Measurements from ENCODE around the gene MINDY1. TPM values are rescaled to one million over a fixed set of nuclear protein-coding genes. Genes with fewer than 3 reads are reported as not detected.

Gene MINDY1
- total and polyA plus RNA-seq, 10 of the 15 experiments (the other 5 are each of a cell fraction or from before 2014, with no cell fraction given): 0.48 to 8.8 (median 5.0) TPM

DNA sequence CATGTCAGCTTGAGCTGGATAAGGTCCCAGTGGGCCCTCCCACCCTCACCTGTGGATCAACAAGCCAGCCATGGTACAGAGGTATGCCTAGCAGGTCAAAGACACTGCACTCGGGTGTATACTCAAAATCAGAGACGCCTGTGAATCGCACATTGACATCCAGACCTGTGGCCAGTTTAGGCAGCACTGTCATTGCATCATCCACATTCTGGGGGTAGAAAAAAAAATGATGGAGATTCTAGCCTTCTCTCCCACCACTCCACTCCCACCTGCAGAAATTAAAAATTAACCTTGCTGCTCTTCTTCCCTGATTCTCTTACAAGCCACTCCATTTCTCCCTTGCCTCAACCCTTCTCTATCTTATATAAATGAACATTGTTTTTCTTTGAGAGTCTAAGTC, 6.3 kb downstream of the MINDY1 start (continued):
- no peak for TF ChIP-seq JUNB (IDR thresholded peaks at IDR 0.05)
- TF ChIP-seq NFIC (IDR thresholded peaks at IDR 0.05; ENCODE audit: low read depth, low read length): no peak

DNA sequence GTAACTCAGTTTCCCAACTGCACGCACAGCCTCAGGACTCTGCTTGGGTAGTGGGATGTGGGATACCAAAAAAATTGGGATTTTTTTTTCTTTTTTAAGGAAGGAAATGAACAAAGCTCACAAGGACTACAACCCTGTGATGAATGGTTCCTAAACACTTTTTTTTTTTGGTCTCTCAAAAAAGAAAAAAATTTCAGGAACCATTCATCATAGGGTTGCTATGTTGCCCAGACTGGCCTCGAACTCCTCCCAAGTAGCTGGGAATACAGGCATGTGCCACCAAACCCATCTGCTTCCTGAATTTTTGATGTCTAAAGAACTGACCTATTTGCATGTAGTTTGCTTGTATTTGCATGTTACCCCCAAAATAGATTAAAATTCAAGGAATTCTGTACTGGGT, 6.8 kb downstream of the MINDY1 start:
- H3K9ac ChIP-seq (ENCODE audit: control insufficient read depth, insufficient read depth, low read length): no peak overlapping the region
- H2AFZ ChIP-seq (ENCODE audit: control insufficient read depth, low read depth, low read length): no peak overlapping the region
- H3K9me3 ChIP-seq (replicated peaks; ENCODE audit: control insufficient read depth, insufficient read depth, low read length): no peaks in the 10 kb centered on the region
- DNase-seq (ENCODE audit: low read depth, low spot score): no peak
- ATAC-seq: no peak
- H3K27me3 ChIP-seq (replicated peaks in 1 of 2; ENCODE audit: control insufficient read depth in 2 of 2, insufficient read depth in 2 of 2, low read length in 1 of 2): no peaks in the 10 kb centered on the region
- no peaks in the 10 kb centered on the region; a peak in 1 of 4 replicates for H3K36me3 ChIP-seq (ENCODE audit: control insufficient read depth in 2 of 2, insufficient read depth in 2 of 2, low read length in 1 of 2)
- SMC1A ChIA-PET (ENCODE audit: uncharacterized antibody, unreplicated experiment): interaction anchor here (0.5 to 2.0 kb wide), 3 partner anchors 12 to 1063 kb away, joined by 3 to 5 read pairs (median 3); no protein-coding TSS in a partner anchor
- peaks cover 4% of the 10 kb centered on the region; the same call in 1 of the 2 replicates for H3K4me1 ChIP-seq (ENCODE audit: control insufficient read depth, insufficient read depth, low read length)
- BruUV-seq (replicated peaks): no TSS peak
- H3K79me2 ChIP-seq (ENCODE audit: control insufficient read depth, insufficient read depth, low read length): no peaks in the 10 kb centered on the region; the same call in 1 of the 2 replicates
- H3K27ac ChIP-seq (ENCODE audit: control insufficient read depth, insufficient read depth): no peak overlapping the region
- intact Hi-C loops (cut with micrococcal nuclease; ENCODE audit: unreplicated experiment) (loop anchor here (10.0 kb wide), 1 partner anchor 745 kb away; the partner anchor contains the start of gene CA14), in situ Hi-C loops (cut with MboI) (loop anchor here (5.0 kb wide), 1 partner anchor 743 kb away; the partner anchor contains the start of gene CA14)
- WGBS (ENCODE audit: insufficient coverage, insufficient replicate concordance, low lambda C conversion rate, missing lambda C conversion rate): 96% methylated on average over 2 of the region's 2 CpGs
- CTCF ChIA-PET: interaction anchor here (0.7 to 16.2 kb wide), 5 partner anchors 19 to 157 kb away, joined by 3 to 252 read pairs (median 4); partner anchors contain the start of genes ANXA9, CERS2 and TNFAIP8L2
- RAD21 ChIA-PET (ENCODE audit: unreplicated experiment): no interaction called here
- H4K20me1 ChIP-seq (ENCODE audit: control insufficient read depth, insufficient read depth): no peaks in the 10 kb centered on the region
- no peak overlapping the region for H3K4me3 ChIP-seq
- H3K4me2 ChIP-seq (ENCODE audit: control insufficient read depth, insufficient read depth): no peak overlapping the region
- no peak for FAIRE-seq
- POLR2A ChIA-PET: no interaction called here
- TF ChIP-seq RCOR1 (conservative IDR thresholded peaks at IDR 0.05; ENCODE audit: low read depth, low read length): no peak
- TF ChIP-seq SRF (IDR thresholded peaks at IDR 0.05; ENCODE audit: low read depth in 2 of 2, low read length in 2 of 2): no peak
- TF ChIP-seq TAF1 (IDR thresholded peaks at IDR 0.05; ENCODE audit: borderline replicate concordance, low read depth, low read length): no peak
- TF ChIP-seq PAX5 (IDR thresholded peaks at IDR 0.05; ENCODE audit: borderline replicate concordance, low read depth, low read length): no peak
- TF ChIP-seq BCL11A (IDR thresholded peaks at IDR 0.05; ENCODE audit: low read depth, low read length): no peak
- TF ChIP-seq PAX8 (IDR thresholded peaks at IDR 0.05): no peak
- TF ChIP-seq IKZF2 (IDR thresholded peaks at IDR 0.05): no peak
- TF ChIP-seq SIN3A (IDR thresholded peaks at IDR 0.05; ENCODE audit: low read depth, low read length): no peak
- TF ChIP-seq RELA (IDR thresholded peaks at IDR 0.05; ENCODE audit: borderline replicate concordance, partially characterized antibody): no peak
- TF ChIP-seq, protein P1, sequence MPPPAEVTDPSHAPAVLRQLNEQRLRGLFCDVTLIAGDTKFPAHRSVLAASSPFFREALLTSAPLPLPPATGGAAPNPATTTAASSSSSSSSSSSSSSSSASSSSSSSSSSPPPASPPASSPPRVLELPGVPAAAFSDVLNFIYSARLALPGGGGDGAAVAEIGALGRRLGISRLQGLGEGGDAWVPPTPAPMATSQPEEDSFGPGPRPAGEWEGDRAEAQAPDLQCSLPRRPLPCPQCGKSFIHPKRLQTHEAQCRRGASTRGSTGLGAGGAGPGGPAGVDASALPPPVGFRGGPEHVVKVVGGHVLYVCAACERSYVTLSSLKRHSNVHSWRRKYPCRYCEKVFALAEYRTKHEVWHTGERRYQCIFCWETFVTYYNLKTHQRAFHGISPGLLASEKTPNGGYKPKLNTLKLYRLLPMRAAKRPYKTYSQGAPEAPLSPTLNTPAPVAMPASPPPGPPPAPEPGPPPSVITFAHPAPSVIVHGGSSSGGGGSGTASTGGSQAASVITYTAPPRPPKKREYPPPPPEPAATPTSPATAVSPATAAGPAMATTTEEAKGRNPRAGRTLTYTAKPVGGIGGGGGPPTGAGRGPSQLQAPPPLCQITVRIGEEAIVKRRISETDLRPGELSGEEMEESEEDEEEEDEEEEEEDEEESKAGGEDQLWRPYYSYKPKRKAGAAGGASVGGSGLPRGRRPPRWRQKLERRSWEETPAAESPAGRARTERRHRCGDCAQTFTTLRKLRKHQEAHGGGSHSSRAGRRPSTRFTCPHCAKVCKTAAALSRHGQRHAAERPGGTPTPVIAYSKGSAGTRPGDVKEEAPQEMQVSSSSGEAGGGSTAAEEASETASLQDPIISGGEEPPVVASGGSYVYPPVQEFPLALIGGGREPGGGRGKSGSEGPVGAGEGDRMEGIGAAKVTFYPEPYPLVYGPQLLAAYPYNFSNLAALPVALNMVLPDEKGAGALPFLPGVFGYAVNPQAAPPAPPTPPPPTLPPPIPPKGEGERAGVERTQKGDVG (CRISPR knock-in tag; IDR thresholded peaks at IDR 0.05): no peak
- TF ChIP-seq ZNF622 (IDR thresholded peaks at IDR 0.05): no peak
- TF ChIP-seq POLR2A (IDR thresholded peaks at IDR 0.05; ENCODE audit: low read depth, low read length): no peak
- TF ChIP-seq, protein P2, sequence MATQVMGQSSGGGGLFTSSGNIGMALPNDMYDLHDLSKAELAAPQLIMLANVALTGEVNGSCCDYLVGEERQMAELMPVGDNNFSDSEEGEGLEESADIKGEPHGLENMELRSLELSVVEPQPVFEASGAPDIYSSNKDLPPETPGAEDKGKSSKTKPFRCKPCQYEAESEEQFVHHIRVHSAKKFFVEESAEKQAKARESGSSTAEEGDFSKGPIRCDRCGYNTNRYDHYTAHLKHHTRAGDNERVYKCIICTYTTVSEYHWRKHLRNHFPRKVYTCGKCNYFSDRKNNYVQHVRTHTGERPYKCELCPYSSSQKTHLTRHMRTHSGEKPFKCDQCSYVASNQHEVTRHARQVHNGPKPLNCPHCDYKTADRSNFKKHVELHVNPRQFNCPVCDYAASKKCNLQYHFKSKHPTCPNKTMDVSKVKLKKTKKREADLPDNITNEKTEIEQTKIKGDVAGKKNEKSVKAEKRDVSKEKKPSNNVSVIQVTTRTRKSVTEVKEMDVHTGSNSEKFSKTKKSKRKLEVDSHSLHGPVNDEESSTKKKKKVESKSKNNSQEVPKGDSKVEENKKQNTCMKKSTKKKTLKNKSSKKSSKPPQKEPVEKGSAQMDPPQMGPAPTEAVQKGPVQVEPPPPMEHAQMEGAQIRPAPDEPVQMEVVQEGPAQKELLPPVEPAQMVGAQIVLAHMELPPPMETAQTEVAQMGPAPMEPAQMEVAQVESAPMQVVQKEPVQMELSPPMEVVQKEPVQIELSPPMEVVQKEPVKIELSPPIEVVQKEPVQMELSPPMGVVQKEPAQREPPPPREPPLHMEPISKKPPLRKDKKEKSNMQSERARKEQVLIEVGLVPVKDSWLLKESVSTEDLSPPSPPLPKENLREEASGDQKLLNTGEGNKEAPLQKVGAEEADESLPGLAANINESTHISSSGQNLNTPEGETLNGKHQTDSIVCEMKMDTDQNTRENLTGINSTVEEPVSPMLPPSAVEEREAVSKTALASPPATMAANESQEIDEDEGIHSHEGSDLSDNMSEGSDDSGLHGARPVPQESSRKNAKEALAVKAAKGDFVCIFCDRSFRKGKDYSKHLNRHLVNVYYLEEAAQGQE (IDR thresholded peaks at IDR 0.05; ENCODE audit: low read depth, low read length): no peak
